SH-SY5Y (cell line): ENCODE data around the gene HNRNPM.

ENCODE experiments used
- GATA2 ChIP-seq: IDR thresholded peaks from 2 replicates; pipeline ENCODE4 v1.6.1; 2011; ENCODE audit warnings: mild to moderate bottlenecking, low read depth, low read length
- GATA3 ChIP-seq: IDR thresholded peaks from 2 replicates; pipeline ENCODE4 v1.6.1; 2011; ENCODE audit warnings: low read depth, mild to moderate bottlenecking, low read length, moderate library complexity

Gene HNRNPM

DNA sequence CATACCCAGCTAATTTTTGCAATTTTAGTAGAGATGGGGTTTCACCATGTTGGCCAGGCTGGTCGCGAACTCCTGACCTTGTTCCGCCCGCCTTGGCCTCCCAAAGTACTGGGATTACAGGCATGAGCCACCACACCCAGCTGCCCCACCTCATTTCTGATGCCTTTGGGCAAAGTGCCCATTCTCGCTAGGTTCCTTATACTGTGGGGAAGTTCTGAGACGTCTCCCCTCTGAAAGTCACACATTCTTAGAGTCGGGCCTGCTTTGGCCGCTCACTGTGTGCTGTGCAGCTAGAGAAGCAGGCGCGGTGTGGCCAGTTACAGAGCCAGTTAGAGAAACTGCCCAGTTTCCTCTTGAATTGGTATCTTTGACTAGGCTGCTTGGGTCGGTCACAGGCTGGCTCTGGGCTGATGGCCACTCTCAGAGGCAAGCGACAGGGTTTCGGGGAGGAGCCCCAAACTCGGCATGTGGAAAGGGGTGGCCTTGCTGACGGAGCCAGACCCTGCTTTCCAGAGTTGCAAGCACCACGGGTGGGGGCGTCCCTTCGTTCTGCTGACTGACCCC is 39.6 kb downstream of the HNRNPM start:
- TF ChIP-seq GATA2 (no peak), GATA3 (no peak)

DNA sequence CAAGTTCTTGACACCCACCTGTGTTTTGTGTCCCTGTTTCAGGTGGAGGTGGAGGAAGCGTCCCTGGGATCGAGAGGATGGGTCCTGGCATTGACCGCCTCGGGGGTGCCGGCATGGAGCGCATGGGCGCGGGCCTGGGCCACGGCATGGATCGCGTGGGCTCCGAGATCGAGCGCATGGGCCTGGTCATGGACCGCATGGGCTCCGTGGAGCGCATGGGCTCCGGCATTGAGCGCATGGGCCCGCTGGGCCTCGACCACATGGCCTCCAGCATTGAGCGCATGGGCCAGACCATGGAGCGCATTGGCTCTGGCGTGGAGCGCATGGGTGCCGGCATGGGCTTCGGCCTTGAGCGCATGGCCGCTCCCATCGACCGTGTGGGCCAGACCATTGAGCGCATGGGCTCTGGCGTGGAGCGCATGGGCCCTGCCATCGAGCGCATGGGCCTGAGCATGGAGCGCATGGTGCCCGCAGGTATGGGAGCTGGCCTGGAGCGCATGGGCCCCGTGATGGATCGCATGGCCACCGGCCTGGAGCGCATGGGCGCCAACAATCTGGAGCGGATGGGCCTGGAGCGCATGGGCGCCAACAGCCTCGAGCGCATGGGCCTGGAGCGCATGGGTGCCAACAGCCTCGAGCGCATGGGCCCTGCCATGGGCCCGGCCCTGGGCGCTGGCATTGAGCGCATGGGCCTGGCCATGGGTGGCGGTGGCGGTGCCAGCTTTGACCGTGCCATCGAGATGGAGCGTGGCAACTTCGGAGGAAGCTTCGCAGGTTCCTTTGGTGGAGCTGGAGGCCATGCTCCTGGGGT is 41.0 kb downstream of the HNRNPM start:
- TF ChIP-seq GATA3 = no peak
- no peak for TF ChIP-seq GATA2

DNA sequence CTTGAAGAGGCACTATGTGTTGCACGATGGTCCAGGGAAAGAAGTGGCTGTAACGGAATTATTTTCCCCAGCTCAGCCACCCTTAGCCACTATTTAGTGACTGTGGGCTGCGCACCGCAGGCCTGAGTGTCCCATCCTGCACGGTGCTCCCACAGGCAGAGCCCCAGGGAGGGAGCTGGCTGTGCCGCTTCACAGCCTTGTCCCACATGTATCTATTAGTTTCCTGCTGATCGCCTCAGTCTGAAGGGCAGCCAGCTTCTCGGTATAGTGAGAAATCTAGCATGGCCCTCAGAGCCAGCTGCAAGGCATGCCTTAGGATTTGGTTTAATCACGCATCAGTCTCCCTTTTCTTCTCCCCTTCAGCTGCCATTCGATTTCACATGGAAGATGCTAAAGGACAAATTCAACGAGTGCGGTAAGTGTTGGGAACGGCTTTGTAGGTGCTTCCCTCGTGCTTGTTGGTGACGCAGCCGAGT is 41.9 kb downstream of the HNRNPM start:
- no peak for TF ChIP-seq GATA3
- no peak for TF ChIP-seq GATA2

- TF ChIP-seq GATA3 = no peak
- TF ChIP-seq GATA2 = no peak
Measured at GRCh38 chr19:8487137-8487851, 42.5 kb downstream of the HNRNPM start.

DNA sequence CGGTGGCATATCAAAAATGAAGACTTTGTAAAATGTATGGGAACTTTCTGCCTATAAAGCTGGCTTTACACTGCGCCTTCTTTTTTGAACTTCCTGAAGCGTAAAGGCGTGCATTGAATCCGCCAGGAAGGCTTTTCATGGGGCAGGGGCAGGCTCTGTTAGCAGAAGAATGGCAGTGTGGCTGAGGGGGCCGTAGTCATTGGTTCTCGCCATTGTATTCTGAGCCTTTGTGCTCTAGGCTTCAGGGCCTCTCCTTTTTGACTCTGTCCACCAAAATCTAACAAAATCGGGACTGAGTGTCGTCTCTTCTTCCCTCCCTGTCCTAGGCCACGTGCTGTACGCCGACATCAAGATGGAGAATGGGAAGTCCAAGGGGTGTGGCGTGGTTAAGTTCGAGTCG is 43.6 kb downstream of the HNRNPM start:
- TF ChIP-seq GATA3 (no peak), GATA2 (no peak)

- TF ChIP-seq GATA2 (no peak), GATA3 (no peak)
Measured at GRCh38 chr19:8489561-8490394, 45.0 kb downstream of the HNRNPM start.

DNA sequence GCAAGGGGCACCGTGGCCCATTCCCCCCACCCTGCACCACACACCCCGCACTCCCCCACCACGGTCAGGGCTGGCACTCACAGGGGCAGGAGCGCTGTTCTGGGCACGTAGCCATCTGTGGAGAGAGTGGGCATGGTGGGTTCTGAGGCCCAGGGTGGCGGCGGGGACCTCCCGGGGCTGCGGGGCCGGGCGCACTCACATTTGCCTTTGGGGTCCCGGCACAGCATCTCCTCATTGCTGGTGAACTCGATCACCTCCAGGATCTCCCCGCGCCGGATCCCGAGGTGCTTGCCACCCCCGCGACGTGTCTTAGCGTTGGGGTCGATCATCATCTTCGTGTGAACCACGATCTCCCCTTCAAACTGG is 45.6 kb downstream of the HNRNPM start:
- TF ChIP-seq GATA3 (no peak), GATA2 (no peak)

GRCh38 chr19:8490873-8491272 is 46.1 kb downstream of the HNRNPM start:
- TF ChIP-seq GATA3 = no peak
- TF ChIP-seq GATA2 = no peak

DNA sequence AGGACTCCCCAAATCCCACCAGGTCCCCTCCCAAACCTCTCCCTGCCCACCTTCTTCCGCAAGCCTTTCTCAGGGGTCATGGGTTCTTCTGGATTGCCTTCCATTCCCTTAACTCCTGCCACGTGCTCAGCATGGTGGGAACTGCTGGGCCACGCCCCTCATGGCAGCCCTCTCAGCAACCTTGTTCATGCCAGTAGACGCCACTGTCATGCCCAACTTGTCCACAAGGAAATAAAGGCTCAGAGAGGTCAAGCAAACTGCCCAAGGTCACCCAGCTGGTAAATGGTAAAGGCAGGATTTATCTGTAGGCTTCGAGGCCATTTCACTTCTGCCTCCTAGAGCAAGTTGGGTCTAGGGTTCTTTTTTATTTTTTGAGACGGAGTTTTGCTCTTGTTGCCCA is 46.8 kb downstream of the HNRNPM start:
- no peak for TF ChIP-seq GATA2
- TF ChIP-seq GATA3 = no peak

DNA sequence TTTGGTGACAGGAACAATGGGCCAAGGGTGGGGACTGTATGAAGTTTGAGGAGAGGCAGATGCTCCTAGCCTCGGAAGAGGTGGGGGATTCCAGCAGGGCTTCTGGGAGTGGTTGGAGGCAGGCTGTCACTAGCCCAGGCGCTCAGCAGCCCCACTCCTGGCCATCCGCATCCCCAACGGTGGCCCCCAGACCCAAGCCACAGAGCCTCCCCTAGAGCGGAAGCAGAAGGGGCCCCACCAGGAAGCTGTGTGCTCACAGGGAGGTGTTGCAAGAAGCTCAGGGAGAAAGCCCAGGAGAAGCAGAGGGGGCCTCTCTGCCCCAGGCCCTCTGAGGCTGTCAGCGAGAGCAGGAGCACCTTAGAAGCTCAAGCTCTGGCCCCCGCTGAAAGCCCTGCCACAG is 49.4 kb downstream of the HNRNPM start:
- TF ChIP-seq GATA2 (no peak), GATA3 (no peak)

DNA sequence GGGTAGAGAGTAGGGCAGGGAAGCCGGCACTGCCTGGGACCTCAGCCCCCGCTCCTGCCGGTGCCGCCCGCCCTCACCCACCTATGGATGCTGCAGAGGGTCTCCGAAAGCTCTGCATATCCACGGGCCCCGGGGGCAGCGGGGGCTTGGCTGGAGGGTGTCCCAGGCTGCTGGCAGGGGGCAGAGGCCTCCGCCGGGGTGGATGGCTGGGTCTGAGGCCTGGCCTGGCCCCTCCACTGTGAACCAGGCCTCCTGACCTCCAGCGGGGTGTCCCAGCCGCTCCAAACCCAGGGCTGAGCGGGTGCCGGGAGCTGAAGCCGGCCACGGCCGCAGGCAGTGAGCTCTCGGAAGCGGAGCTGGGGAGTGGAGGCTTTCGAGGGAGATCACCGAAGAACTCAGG is 53.5 kb downstream of the HNRNPM start:
- TF ChIP-seq GATA3 = no peak
- no peak for TF ChIP-seq GATA2

GRCh38 chr19:8499048-8499833 is 54.5 kb downstream of the HNRNPM start:
- TF ChIP-seq GATA3 (no peak), GATA2 (no peak)

- TF ChIP-seq GATA2 (no peak), GATA3 (no peak)
Measured at GRCh38 chr19:8500158-8500557, 55.4 kb downstream of the HNRNPM start.
